OCI-LY3 (cell line): Measurements from ENCODE around the gene CCNT2.
"Not testable (repeated sequence)": the region's sequence is repeated elsewhere in the genome, so short reads cannot be mapped to it uniquely, and the experiment has no call there.

ENCODE experiments used
- H2AFZ ChIP-seq: fragments of 200-600, 300-600 bp; shearing (Covaris generic); 2 replicates; pipeline ENCODE4 v1.6.0; 2014; ENCODE audit warnings: antibody characterized with exemption, low read depth, low read length
- H3K27ac ChIP-seq: fragments of 200-600, 300-600 bp; sonication (generic); 2 replicates; pipeline ENCODE4 v1.5.1; 2014; ENCODE audit warnings: mild to moderate bottlenecking, low read length, moderate library complexity, mixed read lengths
- H3K27me3 ChIP-seq: fragments of 200-600, 300-600 bp; sonication (generic); 2 replicates; pipeline ENCODE4 v1.6.1; 2014; ENCODE audit warnings: low read depth, low read length, mixed read lengths
- H3K36me3 ChIP-seq: fragments of 200-600, 300-600 bp; sonication (generic); replicated peaks from 2 replicates; pipeline ENCODE3; 2014; ENCODE audit warnings: low read depth, low read length, mixed read lengths
- H3K4me1 ChIP-seq: fragments of 300-600, 200-600 bp; sonication (generic); 2 replicates; pipeline ENCODE4 v1.6.1; 2014; ENCODE audit warnings: low read length, mixed read lengths
- H3K4me2 ChIP-seq: fragments of 200-600, 300-600 bp; sonication (generic); 2 replicates; pipeline ENCODE4 v1.6.1; 2014; ENCODE audit warnings: low read length, mixed read lengths
- H3K4me3 ChIP-seq: fragments of 300-600, 200-600 bp; sonication (generic); 2 replicates; pipeline ENCODE4 v1.5.1; 2014; ENCODE audit warnings: antibody characterized with exemption, mild to moderate bottlenecking, low read length, moderate library complexity
- H3K79me2 ChIP-seq: fragments of 300-600, 200-600 bp; shearing (Covaris generic); 2 replicates; pipeline ENCODE4 v1.6.1; 2014; ENCODE audit warnings: mild to moderate bottlenecking, low read length, mixed read lengths
- H3K9ac ChIP-seq: fragments of 300-600, 200-600 bp; shearing (Covaris generic); 2 replicates; pipeline ENCODE4 v1.6.0; 2014; ENCODE audit warnings: mild to moderate bottlenecking, low read length, moderate library complexity
- H3K9me3 ChIP-seq: fragments of 200-600, 300-600 bp; shearing (Covaris generic); 2 replicates; pipeline ENCODE4 v1.6.1; 2014; ENCODE audit warnings: low read length, mixed read lengths; ENCODE audit not compliant: insufficient read depth
- H4K20me1 ChIP-seq: fragments of 200-600, 300-600 bp; sonication (generic); 2 replicates; pipeline ENCODE4 v1.6.1; 2016; ENCODE audit warnings: low read length, mixed read lengths; ENCODE audit not compliant: insufficient read depth
- EZH2phosphoT487 ChIP-seq: fragments of 200-600 bp; shearing (Covaris generic); IDR thresholded peaks from 2 replicates; pipeline ENCODE4 v1.6.1; 2018; ENCODE audit warnings: antibody characterized with exemption, mixed run types, low read depth
- TF ChIP-seq, protein P1 (sequence below): fragments of 200-600, 300-600 bp; sonication (generic); IDR thresholded peaks from 2 replicates; pipeline ENCODE4 v1.5.1; 2014; ENCODE audit warnings: antibody characterized with exemption, low read length, low read depth

CCNT2 gene

DNA sequence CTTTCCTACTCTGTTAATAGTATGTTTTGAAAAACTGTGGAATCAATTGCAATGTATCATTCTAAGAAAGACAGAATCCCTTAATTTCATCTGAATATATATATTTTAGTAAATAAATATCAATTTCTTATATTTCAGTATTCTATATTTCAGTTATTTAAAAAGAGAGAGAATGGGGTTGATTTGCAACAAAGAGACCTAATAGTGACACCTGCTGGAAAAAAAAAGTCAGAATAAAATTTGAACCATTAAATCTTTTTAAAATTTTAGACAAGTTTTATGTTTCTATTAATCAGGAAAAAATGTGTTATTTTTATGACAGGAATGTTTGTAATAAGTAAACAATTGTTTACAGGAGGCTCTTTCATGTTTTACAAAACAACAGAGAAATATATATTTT, 20.7 kb upstream of the CCNT2 start:
- Histone ChIP-seq H3K9me3 (no peaks in the 10 kb centered on the region), H3K4me2 (no peak overlapping the region), H3K79me2 (no peaks in the 10 kb centered on the region), H4K20me1 (no peaks in the 10 kb centered on the region), H3K36me3 (no peaks in the 10 kb centered on the region), H3K27me3 (no peaks in the 10 kb centered on the region), H3K4me3 (no peak overlapping the region), H3K4me1 (peaks cover 15% of the 10 kb centered on the region), H2AFZ (no peak overlapping the region), H3K9ac (no peak overlapping the region), H3K27ac (no peak overlapping the region)
- no peak for TF ChIP-seq EZH2phosphoT487
- TF ChIP-seq, protein P1, sequence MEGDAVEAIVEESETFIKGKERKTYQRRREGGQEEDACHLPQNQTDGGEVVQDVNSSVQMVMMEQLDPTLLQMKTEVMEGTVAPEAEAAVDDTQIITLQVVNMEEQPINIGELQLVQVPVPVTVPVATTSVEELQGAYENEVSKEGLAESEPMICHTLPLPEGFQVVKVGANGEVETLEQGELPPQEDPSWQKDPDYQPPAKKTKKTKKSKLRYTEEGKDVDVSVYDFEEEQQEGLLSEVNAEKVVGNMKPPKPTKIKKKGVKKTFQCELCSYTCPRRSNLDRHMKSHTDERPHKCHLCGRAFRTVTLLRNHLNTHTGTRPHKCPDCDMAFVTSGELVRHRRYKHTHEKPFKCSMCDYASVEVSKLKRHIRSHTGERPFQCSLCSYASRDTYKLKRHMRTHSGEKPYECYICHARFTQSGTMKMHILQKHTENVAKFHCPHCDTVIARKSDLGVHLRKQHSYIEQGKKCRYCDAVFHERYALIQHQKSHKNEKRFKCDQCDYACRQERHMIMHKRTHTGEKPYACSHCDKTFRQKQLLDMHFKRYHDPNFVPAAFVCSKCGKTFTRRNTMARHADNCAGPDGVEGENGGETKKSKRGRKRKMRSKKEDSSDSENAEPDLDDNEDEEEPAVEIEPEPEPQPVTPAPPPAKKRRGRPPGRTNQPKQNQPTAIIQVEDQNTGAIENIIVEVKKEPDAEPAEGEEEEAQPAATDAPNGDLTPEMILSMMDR: peak; percentile 57

DNA sequence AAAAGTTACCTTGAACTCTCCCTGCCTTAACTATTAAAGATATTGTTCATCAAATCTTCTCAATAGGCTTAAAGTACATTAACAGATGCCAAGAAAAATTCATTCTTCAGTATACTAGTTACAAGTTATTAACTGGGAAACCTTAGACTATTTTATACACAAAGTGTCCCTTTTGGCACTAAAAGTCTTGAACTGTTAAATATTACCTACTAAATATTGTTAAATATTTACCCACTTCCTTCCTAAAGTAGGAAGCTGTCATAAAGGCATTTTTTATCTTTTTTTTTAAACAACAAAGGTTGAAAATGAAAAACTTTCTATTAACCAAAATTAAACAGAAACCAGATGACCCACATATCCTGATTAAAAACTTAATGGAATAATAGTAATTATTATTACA, 19.4 kb upstream of the CCNT2 start:
- Histone ChIP-seq H3K9ac (no peak overlapping the region), H3K9me3 (no peaks in the 10 kb centered on the region), H3K27ac (no peak overlapping the region), H3K79me2 (no peaks in the 10 kb centered on the region), H2AFZ (no peak overlapping the region), H3K4me3 (no peak overlapping the region), H4K20me1 (no peaks in the 10 kb centered on the region), H3K36me3 (no peaks in the 10 kb centered on the region), H3K4me2 (peak overlapping the region; percentile 7; the same call in 1 of the 2 replicates), H3K4me1 (peaks cover 15% of the 10 kb centered on the region), H3K27me3 (no peaks in the 10 kb centered on the region)
- TF ChIP-seq EZH2phosphoT487: no peak
- TF ChIP-seq, protein P1: no peak

DNA sequence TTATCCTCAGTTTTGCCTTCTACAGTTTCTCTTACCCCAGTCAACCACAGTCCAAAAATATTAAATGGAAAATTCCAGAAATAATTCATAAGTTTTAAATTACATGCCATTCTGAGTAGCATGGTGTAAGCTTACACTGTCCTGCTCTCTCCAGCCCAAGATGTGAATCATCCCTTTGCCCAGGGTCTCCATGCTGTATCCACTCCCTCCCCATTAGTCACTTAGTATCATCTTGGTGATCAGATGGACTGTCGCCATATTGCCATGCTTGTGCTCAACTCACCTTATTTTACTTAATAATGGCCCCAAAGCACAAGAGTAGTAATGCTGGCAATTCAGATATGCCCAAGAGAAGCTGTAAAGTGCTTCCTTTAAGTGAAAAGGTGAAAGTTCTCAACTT, 18.5 kb upstream of the CCNT2 start:
- Histone ChIP-seq H3K4me3 (no peak overlapping the region), H3K4me1 (peaks cover 15% of the 10 kb centered on the region), H3K9ac (no peak overlapping the region), H3K27ac (no peak overlapping the region), H3K9me3 (no peaks in the 10 kb centered on the region), H3K36me3 (no peaks in the 10 kb centered on the region), H3K4me2 (no peak overlapping the region), H3K79me2 (no peaks in the 10 kb centered on the region), H4K20me1 (no peaks in the 10 kb centered on the region), H2AFZ (no peak overlapping the region), H3K27me3 (no peaks in the 10 kb centered on the region)
- TF ChIP-seq, protein P1: no peak

DNA sequence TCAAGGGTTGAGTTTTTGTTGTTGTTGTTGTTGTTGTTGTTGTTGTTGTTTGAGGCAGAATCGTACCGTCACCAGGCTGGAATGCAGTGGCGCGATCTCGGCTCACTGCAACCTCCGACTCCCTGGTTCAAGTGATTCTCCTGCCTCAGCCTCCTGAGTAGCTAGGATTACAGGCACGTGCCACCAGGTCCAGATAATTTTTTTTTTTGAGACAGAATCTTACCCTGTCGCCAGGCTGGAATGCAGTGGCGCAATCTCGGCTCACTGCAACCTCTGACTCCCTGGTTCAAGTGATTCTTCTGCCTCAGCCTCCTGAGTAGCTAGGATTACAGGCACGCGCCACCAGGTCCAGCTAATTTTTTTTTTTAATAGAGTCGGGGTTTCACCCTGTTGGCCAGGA, 14.9 kb upstream of the CCNT2 start:
- not testable (repeated sequence) for H4K20me1 ChIP-seq, H3K4me3 ChIP-seq, H3K36me3 ChIP-seq, H2AFZ ChIP-seq, H3K9me3 ChIP-seq, H3K4me1 ChIP-seq, H3K27ac ChIP-seq, H3K79me2 ChIP-seq, H3K9ac ChIP-seq, H3K4me2 ChIP-seq, H3K27me3 ChIP-seq

DNA sequence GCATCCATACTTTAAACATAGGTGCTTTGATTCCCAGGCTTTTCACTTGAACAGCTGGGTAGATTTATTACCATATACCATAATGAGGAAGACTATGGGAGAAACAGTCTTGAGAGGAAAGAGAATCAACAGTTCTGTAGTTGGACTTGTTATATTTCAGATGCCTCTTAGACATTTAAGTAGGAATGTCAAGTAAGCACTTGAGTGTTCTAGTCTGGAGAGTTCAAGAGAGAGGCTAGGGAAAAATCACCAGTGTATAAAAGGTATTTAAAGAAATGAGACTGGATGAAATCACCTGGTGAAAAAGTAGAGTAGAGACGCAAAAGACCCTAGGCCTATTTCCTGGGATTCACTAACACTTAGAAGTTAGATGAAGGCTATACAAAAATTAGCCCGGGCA, 13.5 kb upstream of the CCNT2 start:
- no peaks in the 10 kb centered on the region for H4K20me1 ChIP-seq
- no peak overlapping the region for H3K27ac ChIP-seq
- TF ChIP-seq, protein P1: no peak
- no peak for TF ChIP-seq EZH2phosphoT487
- no peak overlapping the region for H3K4me3 ChIP-seq
- no peaks in the 10 kb centered on the region for H3K4me1 ChIP-seq
- H3K79me2 ChIP-seq: no peaks in the 10 kb centered on the region
- H3K4me2 ChIP-seq: no peak overlapping the region
- H3K36me3 ChIP-seq: no peaks in the 10 kb centered on the region
- no peaks in the 10 kb centered on the region for H3K27me3 ChIP-seq
- no peak overlapping the region for H3K9ac ChIP-seq
- H2AFZ ChIP-seq: no peak overlapping the region
- no peaks in the 10 kb centered on the region for H3K9me3 ChIP-seq
